GM21526 (cell line): ENCODE measurements around the gene ZBTB5.
A peak's percentile ranks its signal among the peaks of the same experiment; 100 is the strongest.
"Not testable (repeated sequence)": the region's sequence is repeated elsewhere in the genome, so short reads cannot be mapped to it uniquely, and the experiment has no call there.

ENCODE experiments used
- ATAC-seq: cut with Tn5 transposase; IDR thresholded peaks from one replicate; pipeline ENCODE4 v1.9.1; 2021; ENCODE audit warnings: moderate library complexity; ENCODE audit not compliant: unreplicated experiment, low FRiP score

Gene ZBTB5

DNA sequence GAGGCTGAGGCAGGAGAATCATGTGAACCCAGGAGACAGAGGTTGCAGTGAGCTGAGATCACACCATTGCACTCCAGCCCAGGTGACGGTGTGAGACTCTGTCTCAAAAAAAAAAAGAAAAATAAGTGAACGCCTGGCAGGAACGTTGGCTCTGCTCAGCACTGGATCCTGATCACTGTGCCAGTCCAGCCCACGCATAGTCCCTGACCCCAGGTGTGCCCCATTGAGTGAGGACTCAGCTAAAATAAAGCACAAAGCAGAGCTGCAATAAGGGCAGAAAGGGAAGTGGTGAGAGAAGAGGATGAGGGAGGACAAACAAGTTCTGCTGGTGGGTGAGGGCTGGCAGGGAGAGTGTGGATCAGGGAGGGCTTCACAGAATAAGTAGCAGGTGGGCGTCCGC, 38.4 kb downstream of the ZBTB5 start:
- no peak for ATAC-seq

DNA sequence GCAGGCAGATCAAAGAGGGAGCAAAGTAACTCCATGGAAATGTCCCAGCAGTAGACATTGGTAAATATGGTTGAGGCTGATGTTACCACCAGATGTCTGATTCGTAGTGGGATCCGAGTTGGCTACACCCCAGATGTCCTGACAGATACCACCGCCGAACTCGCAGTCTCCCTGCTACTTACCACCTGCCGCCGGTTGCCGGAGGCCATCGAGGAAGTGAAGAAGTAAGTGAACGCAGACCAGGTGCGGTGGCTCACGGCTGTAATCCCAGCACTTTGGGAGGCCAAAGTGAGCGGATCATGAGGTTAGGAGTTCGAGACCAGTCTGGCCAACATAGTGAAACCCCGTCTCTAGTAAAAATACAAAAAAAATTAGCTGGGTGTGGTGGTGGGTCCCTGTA, 38.8 kb downstream of the ZBTB5 start:
- ATAC-seq, result not testable (repeated sequence)

DNA sequence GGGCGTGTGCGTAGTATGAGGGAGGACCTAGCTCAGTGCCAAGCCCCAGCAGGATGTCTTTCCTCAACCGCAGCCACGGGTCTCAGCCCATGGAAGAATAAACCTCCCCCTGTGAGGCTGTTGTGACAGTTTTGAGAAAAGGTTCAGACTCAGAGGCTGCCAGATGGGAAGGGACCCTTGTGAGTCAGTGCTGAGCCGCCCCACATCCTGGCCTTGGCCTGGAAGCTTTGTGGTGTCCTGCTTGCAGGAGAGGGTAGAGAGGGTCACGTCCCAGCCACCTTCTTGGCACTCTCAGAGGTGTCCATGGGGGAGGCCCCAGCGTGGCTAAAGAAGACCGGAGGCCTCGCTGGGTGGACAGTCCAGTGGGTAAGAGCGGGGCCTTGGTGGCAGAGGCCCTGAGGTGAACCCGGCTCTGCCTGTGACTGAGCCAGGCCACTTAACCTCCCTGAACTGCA, 39.9 kb downstream of the ZBTB5 start:
- ATAC-seq, result no peak

DNA sequence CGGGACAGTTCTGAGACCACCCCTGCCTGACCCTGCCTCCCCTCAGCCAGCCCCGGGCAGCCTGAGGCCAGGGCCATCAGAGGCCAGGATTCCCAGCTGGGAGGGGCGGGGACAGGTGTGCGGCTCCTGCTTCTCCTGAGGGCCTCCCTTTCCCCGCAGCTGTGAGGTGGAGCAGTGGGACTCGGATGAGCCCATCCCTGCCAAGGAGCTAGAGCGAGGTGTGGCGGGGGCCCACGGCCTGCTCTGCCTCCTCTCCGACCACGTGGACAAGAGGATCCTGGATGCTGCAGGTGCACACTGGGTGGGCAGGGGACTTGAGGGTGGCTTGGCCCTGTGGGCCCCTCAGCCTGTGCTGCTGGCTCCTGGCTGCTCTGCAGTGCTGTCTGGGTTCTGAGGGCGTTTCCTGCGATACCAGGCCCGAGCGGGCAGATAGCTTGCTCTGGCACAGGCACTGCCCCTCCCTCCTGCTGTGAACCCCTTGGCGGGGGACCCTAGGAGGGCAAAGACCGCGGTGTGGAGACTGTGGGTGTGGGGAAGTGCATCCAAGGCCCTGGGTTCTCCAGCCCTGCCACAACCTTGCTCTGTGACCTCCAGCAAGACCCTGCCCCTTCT, 40.5 kb downstream of the ZBTB5 start:
- no peak for ATAC-seq

DNA sequence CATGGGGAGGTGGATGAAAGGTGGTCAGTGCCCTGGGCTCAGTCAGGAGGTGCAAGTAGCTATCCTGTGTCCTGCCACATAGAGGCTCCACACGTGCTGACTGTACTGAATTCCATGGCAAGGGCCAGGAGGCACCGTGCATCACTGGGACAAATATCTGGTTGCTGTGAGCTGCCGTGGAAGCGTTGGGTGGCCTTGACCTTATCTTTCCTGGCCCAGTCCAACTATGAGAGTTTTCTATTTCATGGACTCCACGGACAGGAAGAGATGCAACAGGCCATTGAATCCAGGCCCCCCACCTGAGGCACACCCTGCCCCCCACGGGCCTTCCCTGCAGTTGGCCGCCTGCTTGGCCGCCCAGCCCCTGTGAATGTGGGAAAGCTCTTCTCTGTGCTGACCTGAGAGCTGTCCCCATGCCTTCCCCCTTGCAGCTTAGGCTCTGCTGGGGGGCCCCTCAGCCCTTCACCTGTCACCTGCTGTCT, 41.0 kb downstream of the ZBTB5 start:
- no peak for ATAC-seq

DNA sequence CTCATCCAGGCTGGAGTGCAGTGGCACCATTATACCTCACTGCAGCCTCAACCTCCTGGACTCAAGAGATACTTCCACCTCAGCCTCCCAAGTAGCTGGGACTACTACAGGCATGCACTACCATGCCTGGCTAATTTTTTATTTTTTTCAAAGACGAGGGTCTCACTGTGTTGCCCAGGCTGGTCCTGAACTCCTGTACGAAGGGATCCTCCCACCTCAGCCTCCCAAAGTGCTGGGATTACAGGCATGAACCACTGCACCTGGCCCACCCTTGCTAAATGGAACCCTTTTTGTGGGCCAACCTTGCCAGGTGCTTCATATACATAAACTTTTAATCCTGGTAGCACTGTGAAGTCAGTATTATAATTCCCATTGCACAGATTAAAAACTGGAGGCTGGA, 41.7 kb downstream of the ZBTB5 start:
- ATAC-seq, result no peak

DNA sequence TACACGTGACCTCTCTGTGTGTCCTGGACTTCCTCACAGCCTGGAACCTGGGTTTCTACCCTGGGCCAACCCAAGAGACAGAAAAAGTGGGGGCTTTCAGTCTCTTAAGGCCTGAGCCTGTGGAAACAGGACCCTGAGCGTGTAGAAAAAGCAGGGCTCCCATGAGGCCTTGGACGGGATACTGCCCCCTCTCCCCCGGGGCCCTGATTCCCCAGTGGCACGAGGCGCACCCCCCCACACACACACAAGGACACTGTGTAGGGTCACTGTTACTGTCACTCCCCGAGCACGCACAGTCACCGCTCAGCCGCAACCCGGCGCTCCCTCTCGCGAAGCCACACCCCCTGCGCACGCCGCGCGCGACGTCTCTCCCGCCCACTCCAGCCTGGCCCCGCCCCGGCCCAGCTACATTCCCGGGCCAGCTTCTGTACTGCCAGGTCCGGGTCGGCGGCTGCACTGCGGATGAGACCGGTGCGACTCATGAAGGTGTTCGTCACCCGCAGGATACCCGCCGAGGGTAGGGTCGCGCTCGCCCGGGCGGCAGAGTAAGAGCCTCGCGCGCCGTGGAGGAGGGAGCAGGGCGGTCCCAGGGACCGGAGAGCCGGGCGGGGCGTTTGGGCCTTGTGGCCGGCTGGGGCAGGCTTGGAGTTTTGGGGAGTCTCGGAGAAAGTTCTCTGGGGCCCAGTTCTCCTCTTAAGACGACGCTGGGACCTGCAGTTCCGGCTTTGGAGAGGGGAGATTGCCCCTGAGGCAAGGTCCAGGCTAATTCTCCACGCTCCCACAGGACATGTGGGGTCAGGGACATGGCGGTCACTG, 42.8 kb downstream of the ZBTB5 start, which contains the start of gene GRHPR:
Gene GRHPR, plus strand, starts transcription at position 408 of the 816 bp plus-strand sequence. Its CDS starts 55 bp downstream, at position 463.
- ATAC-seq, result peak; percentile 91

DNA sequence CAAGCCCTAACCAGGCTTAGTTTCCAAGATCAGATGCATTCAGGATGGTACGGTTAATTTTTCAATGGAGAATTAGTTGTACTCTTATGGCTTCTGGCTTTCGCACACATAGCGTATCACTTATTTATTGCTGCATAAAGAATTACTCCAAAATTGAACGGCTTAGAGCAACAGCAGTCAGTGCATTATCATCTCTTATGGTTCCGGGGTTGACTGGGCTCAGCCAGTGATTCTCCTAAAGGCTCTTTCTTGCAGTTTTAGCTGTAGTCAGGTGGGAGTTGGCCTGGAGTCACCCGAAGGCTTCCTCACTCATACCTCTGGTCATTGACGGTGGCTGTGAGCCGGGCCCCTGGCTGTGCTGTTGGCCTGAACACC, 43.3 kb downstream of the ZBTB5 start:
- ATAC-seq, result no peak

DNA sequence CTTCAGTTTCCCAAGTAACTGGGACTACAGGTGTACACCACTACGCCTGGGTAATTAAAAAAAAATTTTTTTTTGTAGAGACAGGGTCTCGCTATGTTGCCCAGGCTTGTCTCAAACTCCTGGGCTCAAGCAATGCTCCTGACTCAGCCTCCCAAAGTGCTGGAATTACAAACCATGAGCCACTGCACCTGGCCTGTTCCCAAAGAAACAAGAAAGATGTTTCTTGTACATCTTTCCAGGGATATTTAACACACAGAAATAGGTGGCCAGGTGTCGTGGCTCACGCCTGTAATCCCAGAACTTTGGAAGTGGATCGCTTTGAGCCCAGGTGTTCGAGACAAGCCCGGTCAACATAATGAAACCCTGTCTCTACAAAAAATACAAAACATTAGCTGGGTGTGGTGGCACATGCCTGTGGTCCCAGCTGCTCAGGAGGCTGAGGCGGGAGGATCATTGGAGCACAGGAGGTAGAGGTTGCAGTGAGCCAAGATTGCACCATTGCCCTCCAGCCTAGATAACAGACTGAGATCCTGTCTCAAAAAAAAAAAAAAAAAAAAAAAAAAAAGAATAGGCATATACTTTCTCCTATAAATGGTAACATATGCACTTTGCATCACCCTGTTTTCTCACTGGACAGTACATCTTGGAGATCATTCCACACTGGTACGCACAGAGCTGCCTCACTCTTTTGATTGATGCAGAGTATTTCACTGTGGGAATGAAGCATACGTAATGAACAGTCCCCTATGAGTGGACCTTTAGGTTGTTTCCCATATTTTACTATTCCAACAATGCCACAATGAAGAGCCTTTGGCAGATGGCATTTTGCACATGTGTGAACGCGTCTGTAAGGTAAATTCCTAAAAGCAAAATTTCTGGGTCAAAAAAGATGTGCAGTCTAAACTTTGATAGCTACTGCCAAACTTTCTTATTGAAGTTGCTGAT, 44.7 kb downstream of the ZBTB5 start:
- no peak for ATAC-seq

DNA sequence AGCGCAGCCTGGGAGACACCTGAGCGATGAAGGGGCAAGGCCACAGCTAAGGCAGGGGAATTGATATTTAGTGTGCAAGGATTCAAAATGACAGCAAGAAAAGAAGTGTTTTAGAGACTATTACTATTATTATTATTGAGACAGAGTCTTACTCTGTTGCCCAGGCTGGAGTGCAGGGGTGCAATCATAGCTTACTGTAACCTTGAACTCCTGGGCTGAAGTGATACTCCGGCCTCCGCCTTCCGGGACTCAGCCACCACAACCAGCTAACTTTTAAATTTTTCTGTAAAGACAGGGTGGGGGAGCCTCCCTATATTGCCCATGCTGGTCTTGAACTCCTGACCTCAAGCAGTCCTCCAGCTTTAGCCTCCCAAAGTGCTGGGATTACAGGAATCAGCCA, 46.0 kb downstream of the ZBTB5 start:
- ATAC-seq, result no peak

DNA sequence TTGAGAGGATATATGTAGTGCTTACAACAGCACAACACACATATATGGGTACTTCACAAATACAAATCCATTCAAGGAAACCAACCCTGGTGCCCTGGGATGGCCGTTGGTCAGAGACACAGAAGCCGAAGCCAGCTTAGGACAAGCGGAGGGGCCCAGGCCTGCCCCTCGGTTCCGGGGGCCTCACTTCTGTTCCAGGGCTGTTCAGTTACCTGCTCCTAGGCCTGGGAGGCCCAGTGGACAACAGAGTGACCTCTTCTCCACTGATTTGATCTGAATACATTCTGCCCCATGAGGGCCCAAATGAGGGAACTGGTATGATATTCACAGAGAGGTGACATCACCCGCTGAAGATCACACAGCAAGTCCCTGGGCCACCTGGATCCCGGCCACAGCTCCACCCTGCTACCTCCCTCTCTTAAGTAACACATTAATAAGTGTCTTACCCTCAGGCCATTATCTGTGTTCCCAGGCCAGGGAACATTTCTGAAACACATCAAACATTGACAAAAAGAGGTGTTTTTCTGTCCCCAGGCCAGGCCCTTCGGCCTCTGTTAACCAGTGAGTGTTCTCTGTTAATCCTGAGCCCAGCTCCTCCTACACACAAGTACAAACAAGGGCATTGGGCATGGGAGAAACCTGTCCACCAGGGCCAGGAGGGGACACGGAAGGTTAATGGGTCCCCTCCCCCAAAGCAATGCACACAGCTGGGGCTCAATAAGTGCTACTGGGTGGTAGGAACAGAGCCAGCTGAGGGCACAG, 47.2 kb downstream of the ZBTB5 start:
- no peak for ATAC-seq

DNA sequence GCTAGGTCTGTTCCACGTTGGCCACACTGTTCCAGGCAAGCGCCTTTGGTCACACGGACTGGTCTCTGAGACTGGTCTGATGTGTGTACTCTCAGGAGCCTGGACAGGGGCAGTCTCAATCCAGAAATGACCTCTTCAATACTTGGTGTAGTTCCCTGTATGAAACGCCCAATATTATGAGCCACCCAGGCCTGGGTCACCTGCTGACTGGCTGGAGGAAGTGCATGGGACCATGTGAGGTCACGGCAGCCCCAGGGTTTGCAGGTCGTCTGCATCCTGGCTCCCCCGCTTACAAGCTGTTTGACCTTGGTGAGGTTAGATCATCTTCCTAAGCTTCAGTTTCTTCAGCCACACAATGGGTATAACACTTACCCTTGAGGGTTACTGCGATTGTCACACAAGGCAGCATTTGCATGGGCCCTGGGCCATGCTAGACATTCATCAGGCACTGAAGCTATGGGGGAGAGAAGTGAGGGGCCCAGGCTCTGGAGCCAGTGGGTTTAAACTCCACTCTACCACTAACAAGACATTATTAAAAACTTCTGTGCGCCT, 47.9 kb downstream of the ZBTB5 start:
- no peak for ATAC-seq

DNA sequence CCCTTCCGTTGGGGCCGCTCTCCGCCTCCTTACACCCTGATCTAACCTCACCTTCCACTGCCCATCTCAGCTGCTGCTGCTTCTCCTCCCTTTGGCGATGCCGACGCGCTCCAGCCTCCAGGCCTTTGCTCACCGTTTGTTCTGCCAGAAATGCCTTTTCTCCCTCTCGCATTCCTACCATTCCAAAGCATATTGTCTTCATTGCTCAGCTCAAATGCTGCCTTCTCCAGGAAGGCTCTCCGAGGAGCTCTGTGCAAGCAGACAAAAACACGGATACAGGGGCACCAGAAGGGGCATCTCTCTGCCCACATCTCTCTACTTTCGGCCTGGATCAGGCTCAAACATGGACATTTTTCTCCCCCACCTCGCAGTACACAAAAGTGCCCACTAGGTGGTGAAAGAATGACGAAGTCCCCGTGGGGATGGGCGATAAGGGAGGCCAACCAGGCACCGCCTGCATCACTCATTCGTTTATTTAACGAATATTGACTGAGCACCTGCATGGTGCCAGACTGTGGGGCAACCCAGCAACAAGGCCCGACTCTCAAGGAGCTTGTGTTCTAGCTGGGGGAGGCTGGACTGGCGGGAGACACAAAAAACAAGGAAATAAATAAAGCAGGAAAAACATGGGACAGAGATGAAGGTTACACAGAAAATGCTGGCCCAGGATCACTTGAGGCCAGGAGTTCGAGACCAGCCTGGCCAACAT, 50.1 kb downstream of the ZBTB5 start:
- ATAC-seq, result no peak

DNA sequence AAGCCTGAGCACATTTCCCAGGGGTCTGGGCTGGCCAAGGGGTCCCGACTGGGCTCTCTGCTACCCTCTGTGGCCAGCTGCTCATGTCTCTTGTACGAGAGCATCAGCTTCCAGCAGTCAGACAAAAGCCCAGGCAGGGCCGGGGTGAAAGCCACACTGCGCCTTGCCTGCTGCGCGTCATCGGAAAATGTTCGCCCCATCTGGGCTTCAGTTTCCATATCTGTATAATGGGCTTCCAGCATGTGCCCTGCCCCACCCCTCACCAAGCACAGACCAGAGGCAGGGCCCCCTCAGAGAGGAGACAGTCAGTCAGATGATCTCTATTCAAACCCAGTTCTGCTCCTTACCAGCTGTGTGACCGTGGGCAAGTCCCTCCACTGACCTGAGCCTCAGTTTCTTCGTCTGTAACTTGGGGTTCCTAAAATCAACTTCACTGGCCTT, 50.7 kb downstream of the ZBTB5 start:
- ATAC-seq, result no peak

DNA sequence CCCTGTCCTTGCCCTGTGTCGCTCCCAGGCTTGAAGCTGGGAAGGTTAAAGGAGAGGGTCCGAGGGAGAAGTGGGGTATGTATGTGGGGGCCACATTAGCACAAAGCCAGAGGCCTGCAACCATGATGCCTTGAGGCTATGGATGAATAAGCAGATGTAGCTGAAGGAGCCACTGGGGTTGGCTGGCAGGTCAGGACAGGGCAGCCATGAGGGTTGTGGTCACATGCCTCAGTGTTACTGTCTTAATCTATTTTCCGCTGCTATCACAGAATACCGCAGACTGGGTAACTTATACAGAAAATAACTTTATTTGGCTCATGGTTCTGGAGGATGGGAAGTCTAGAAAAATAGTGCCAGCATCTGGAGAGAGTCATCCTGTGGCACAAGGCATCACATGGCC, 51.9 kb downstream of the ZBTB5 start:
- no peak for ATAC-seq

DNA sequence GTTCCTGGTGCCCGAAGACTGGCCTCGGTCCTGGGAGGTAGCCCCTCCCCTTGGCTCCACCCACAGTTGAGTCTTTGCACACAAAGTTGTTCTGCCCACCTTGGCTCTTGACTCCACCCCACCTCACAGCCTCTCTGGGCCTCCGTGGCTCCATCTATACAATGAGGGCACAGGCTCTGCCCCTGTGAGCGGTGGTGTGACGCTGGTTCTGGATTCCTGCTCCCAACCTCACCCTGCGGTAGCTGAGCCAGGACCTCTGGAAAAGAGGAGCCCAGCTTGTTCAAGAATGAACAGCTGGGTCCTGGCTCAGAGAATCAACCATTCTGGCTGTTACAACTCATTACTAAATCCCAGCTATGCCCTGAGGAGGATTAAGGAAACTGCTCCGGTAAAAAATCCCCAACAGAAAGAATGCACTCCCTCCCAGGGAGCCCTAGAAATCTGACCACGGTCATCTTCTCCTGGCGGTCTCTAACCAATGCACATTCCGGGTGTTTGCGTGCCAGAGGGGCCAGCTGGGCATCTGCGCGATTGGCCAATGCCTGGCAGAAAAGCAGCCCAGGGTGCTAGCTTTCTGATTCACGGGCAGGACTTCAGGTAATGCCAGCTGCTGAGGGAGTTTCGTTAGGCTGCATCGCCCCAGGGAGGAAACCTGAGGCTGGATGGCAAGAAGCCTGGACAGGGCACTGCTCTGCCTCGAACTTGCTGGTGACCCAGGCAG, 52.7 kb downstream of the ZBTB5 start:
- no peak for ATAC-seq

DNA sequence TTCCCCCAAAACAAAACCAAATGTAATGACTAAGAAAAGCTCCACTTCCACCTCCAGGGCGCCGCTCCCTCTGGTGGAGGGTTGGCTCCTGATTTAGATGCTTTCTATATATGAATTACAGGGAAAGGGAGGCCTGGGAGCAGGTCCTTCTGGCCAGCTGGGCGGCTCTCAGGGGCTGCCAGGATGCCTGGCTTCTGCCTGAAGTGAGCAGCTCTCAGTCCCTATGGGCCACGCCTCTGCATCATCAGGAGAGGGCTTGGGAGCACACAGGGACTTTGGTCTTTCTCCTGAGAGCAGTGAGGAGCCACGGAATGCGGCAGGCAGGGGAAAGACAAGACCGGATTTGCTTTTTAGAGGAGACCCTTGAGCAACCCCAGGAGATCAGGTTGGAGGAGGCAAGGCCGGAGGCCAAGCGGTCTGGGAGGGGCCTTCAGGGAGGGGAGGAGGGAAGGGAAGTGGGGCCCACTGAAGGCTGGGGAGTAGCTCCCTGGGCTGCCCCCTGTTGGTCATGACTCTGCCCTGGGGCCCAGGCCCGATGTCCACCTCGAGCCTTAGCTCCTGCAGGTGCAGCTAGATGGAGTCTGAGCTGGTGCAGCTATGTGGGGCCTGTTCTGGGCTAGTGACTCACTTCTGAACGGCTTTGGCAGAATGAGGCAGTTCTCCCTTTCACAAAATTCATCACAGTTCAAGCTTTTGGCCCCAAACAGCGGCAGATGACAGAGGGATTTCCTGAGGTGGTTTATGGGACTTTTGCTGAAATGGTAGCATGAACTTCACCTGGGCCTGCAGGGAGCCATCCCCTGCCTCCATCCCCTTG, 54.1 kb downstream of the ZBTB5 start:
- ATAC-seq, result no peak
